HCT116 (cell line): ENCODE results near the gene TYMP.

Experiments
- ELF1 ChIP-seq: IDR thresholded peaks from 2 replicates; pipeline ENCODE4 v1.6.1; 2012; ENCODE audit warnings: low read depth, borderline replicate concordance
- EZH2 ChIP-seq: fragments of 200-600 bp; sonication (generic); IDR thresholded peaks from 2 replicates; pipeline ENCODE4 v1.6.1; 2017; ENCODE audit warnings: antibody characterized with exemption, mixed run types
- POLR2A ChIP-seq: IDR thresholded peaks from 2 replicates; pipeline ENCODE4 v1.7.0; 2011; ENCODE audit warnings: borderline replicate concordance; ENCODE audit not compliant: insufficient read depth, insufficient read length; ENCODE audit errors: extremely low read depth
- POLR2AphosphoS5 ChIP-seq: IDR thresholded peaks from 2 replicates; pipeline ENCODE4 v1.6.1; 2011; ENCODE audit warnings: mild to moderate bottlenecking, low read depth, low read length, moderate library complexity

- TF ChIP-seq POLR2A = no peak
- TF ChIP-seq EZH2 = no peak
- no peak for TF ChIP-seq POLR2AphosphoS5
- TF ChIP-seq ELF1 = no peak
Measured at GRCh38 chr22:50519151-50519550, 10.7 kb downstream of the TYMP start.
